HG02840 (cell line): ENCODE results near the gene HSF2BP.
"Not testable (repeated sequence)": the region's sequence is repeated elsewhere in the genome, so short reads cannot be mapped to it uniquely, and the experiment has no call there.

Experiments
- ATAC-seq: cut with Tn5 transposase; IDR thresholded peaks from one replicate; pipeline ENCODE4 v1.9.1; 2021; ENCODE audit warnings: mild to moderate bottlenecking, moderate library complexity, moderate number of reproducible peaks; ENCODE audit not compliant: unreplicated experiment, low FRiP score

The HSF2BP gene

DNA sequence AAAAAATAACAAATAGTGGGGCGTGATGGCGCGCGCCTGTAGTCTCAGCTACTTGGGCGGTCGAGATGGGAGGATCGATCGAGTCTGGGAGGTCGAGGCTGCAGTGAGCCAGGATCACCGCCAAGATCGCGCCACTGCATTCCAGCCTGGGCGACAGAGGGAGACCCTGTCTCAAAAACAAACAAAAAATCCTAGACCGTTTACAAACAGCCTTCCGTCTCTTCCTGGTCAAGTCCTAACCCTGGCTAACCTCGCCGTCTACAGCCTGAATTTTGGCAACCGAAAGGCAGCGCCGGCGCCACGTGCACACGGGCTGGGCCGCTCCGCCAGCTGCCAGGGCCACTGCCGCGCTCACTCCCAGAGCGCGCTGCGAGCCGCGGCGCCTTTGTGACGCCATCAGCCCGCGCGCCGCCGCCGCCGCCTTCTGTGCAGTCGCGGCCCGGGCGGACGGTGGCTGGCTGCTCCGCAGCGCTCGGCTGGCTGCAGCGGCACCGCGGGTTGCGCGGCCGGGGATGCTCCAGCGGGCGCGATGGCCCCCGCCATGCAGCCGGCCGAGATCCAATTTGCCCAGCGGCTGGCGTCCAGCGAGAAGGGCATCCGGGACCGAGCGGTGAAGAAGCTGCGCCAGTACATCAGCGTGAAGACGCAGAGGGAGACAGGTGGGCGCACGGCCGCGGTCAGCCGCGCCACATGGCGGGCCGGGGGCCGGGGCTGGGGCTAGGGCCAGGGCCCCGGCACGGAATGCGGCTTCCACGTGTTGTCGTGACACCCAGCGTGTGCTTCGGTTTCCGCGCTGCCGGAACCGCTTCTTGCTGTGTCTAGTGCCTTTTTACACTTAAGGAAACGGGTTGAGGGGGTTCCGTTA is at the start of gene HSF2BP, which contains the start of gene RRP1B:
HSF2BP (minus strand) TSS at position 353 of the 865 bp plus-strand sequence. CDS start 1,392 bp downstream, outside the sequence.
RRP1B (plus strand) TSS at position 425 of the 865 bp plus-strand sequence; CDS start at position 530, 105 bp downstream.
- ATAC-seq, result peak; percentile 73

DNA sequence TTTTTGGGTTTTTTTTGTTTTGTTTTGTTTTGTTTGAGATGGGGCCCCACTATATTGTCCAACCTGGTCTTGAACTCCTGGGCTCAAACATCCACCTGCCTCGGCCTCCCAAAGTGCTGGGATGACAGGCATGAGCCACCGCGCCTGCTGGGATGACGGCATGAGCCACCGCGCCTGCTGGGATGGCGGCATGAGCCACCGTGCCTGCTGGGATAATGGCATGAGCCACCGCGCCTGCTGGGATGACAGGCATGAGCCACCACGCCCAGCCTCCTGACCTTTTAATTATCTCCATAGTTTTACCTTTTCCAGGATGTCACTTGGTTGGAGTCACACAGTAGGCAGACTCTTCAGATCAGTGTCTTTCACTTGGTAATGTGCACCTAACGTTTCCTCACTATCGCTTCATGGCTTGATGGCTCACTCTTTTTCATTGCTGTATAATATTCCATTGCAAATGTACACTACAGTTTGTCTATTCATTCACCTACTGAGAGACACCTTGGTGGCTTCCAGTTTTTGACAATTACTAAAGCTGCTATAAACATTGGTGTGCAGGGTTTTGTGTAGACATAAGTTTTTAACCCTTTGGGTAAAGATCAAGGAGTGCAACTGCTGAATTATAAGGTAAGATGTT is 49.6 kb upstream of the HSF2BP start:
- ATAC-seq, result no peak

DNA sequence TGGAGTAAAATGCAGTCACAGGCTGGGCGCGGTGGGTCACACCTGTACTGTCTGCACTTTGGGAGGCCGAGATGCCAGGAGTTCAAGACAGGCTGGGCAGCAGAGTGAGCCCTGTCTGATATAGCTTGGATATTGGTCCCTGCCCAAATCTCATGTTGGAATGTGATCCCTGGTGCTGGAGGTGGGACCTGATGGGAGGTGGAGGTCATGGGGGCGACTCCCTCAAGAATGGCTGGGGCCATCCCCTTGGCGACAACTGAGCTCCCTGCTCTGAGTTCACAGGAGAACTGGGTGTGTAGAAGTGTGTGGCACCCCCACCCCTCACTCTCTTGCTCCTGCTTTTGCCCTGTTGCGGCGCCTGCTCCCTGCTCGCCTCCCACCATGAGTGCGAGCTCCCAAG is 48.2 kb upstream of the HSF2BP start:
- ATAC-seq, result no peak

DNA sequence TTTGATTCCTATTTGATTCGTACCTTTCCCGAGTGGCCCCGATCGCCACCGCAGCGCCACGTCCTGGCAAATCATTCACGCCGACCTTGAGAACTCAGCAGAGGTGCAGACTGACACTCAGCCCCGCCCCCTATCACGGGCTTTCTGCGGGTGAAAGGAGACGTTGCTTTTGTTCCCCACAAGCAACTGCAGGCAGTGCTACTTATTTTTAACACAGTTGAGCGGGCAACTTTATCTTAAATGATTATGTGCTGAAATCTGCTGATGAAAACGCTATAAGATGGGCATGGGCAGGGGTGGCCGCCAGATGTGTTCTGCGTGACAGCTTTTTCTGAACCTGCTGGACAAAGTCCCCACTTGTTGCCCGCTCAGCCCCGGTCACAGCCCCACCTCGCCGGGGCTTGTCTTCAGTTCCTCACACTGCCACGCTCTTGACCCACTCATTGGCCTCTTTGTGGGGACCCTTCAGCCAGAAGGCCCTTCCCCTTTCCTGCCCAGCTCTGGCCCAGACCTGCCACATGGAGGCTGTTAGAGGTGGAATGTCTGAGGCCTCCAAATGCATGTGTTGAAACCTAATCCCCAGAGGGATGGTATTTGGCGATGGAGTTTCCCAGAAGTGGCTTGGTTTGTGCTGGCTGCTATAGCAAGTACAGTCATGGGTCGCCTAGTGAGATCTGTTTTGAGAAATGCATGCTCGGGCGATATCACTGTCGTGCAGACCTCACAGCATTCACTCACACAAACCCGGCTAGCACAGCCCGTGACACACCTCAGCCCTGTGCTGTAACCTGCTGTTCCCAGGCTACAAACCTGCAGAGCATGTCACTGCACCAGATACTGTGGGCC is 44.0 kb upstream of the HSF2BP start:
- no peak for ATAC-seq

DNA sequence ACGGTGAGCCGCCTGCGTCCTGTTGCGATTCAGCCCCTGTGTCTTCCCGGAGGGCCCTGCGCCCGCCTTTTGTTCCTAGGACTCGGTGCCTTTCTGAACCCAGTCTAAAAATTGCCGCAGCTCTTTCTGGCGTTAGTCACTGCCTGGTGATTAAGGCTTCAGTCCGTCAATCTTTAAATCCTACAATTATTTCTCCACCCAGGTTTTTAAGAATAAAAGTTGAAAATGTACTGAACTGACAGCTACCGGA is 43.4 kb upstream of the HSF2BP start:
- no peak for ATAC-seq

DNA sequence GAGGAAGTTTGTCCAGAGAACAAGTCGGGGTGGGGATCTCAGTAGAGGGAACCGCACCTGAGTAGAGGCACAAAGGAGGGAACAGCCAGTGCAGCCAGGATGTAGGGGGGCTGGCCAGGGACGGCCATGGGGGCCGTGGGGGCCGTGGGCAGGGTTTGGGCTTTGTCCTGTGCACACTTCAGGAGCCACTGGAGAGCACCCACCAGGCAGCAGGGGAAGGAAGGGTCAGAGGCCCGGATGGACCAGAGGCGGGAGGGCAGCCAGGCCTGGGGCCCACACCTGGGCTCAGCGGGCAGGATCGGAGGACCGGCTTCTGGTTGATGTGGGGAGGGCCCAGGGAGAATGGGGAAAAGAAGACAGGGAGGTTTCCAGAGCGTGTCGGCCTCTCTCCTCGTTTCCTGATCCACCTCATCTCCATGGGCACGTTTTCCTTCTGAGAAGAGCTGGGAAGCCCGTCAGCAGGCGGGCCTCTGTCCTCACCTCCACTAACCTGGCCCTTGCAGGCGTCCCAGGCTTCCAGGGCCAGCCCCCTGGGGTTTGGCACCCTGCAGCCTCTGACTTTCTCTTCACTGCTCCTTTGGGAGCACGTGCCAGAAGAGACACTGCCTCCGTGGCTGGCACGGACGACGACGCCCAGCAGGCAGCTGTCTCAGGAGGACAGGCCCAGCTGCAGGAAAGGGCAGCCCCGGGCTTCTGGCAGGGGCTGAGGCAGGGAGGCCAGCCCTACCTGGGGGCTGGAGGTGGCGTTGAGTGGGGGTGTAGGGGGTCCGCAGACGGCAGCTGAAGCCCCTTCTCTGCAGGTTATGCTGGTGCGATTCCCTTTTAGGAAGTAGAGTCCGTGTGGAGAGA is 42.9 kb upstream of the HSF2BP start:
- no peak for ATAC-seq

DNA sequence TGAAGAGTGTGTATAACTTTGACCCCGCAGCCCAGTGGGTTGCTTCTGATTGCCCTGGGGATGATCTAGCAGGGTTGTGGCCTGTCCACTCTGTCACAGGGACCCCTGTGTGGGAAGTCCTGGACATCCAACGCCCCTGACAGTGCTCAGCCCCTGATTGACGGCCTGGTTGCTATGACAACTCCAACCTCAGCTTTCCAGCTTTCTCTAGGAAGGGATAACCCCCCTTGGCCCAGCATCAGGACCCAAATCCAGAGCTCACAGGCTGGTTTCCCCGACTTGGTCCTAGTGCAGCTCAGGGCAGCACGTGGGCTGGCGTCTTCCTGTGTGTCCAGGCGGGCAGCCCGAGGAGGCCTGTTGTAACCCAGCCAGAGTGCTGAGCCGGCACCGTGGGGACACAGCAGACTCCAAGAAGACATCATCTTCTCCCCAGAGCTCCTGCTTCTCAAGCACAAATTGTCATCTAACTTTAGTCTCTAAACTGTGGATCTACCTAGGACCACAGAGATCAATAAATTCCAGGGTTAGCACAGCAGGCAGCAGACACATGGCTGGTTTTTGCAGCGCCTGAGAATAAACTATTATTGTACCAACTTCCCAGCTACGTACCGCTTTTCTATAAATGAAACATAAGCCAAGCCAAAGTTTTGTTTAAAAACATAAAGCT is 40.8 kb upstream of the HSF2BP start:
- no peak for ATAC-seq

DNA sequence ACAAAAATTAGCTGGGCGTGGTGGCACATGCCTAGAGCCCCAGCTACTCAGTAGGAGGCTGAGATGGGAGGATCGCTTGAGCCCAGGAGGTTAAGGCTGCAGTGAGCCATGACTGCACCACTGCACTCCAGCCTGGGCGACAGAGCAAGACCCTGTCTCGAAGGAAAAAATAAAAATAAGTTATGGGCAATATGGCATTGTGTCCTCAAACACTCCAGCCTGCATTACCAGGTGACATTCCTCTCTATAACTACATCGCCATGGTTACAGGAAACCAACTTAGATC is 40.1 kb upstream of the HSF2BP start:
- ATAC-seq, result not testable (repeated sequence)

DNA sequence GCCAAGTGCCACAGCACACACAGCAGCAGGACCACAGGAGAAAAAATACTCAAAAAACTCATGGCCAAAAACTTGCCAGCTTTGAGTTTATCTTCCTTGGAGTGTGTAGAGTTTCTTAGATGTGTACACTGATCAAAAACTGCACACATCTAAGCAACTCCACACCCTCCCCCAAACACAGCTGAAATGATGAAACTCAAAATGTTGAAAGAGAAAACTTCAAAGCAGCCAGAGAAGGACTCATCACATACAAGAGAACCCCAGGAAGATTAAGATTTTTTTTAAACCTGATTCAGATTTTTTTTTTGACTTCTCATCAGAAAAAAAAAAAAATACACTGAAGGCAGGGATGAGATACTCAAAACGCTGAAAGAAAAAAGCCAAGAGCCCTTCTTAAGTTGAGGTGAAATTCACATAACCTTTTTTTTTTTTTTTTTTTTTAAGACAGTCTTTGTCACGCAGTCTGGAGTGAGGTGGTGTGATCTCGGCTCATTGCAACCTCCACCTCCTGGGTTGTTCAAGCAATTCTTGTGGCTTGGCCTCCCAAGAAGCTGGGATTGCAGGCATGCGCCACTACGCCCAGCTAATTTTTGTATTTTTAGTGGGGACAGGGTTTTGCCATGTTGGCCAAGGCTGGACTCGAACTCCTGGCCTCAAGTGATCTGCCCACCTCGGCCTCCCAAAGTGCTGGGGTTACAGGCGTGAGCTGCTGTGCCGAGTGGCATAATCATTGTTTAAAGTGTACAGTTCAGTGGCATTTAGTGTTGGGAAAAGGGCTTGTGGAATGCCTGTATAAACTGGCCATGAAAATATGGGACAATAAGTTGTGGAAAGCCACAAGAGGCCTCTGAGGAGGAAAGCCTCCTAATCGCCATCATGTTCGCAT is 38.7 kb upstream of the HSF2BP start:
- ATAC-seq, result no peak

DNA sequence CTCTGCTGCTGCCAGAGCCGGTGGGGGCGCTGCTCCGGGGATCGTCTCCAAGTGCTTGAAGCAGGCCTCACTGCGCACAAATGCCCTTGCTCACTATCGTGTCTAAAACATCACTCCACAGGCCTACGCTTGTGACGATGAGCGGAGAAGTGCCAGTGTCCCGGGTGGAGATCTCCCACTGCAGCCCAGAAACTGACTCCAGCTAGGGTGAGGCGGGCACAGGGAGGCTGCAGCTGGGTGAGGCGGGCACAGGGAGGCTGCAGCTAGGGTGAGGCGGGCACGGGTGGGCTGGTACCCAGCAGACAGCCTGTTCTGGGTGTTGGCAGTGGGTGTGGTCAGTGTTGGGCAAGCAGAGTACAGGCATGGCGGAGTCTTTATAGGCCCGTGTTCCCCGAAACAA is 36.9 kb upstream of the HSF2BP start:
- no peak for ATAC-seq

DNA sequence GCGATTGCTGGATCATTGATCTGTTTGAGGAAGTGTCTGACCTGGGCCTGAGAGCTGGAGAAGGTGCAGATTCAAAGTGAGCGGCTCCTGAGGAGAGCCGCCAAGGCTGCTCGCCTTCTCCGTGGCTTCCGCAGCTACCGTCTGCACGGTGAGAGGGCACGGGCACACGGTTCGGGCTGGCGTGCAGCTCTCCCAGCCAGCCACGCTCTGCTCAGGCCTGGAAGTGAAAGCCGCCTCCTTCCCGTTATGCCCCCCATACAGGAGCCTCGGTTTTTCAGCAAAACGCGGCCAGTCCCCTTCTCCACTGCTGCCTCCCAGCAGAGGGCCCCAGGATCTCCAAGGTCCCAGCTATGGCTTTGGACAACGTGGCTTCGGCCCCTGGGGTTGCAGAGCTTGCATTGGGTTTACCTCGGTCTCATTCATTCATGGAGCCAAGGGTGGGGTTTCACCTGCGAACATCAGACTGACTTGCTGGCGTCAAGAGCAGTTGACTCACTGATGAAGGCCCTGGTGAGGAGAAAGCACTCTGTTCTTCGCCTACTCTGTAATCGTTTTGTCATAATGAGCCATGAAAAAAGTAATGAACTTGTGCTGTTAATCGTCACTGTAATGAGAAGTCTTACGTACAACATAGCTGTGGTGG is 35.3 kb upstream of the HSF2BP start:
- ATAC-seq, result no peak

DNA sequence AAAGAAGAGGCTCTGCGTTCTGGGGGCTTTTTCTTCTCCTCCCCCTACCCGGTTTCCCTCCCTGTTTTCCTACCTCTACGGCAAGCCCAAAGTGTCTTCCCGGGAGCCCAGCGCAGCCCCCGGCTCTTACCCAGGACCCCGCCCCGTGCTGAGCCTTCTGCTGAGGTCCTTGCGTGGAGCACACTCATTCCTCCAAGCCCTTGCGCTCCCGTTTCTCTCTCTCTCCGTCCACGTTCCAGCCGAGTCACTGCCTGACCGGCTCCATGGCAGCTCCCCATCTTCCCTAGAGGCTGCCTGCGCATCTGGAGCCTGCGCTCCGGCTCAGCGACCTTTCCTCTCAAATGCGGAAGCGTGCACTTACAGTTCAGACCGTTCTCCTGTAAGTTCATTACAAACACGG is 34.7 kb upstream of the HSF2BP start:
- no peak for ATAC-seq

DNA sequence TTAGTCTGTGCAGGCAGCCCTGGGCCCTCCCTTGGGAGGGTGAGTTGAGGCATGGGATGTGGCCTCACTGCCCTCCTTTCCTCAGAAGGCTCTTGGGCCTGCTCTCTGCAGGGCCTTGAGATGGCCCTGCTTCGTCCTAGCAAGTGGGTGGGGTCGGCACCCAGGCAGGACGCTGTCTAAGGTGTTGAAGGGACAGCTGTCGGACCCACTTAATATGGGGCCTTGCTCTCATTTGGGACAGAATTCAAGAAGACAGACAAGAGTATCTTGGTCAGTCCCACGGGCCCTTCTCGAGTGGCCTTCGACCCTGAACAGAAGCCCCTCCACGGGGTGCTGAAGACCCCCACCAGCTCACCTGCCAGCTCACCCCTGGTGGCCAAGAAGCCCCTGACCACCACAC is 33.7 kb upstream of the HSF2BP start:
- no peak for ATAC-seq

DNA sequence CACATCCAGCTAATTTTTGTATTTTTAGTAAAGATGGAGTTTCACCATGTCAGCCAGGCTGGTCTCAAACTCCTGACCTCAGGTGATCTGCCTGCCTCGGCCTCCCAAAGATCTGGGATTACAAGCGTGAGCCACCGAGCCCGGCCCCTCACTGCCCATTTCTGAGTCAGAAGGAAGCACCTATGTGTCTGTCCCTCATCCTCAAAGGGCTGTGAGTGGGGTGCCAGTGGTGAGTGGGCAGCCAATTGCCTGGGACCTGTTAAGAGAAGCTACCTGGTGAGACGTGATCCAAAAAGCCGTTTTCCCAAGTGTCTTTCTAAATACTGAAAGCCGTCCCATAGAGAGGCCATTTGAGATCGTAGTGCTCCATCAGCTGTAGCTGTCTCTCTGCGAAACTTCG is 32.5 kb upstream of the HSF2BP start:
- no peak for ATAC-seq

DNA sequence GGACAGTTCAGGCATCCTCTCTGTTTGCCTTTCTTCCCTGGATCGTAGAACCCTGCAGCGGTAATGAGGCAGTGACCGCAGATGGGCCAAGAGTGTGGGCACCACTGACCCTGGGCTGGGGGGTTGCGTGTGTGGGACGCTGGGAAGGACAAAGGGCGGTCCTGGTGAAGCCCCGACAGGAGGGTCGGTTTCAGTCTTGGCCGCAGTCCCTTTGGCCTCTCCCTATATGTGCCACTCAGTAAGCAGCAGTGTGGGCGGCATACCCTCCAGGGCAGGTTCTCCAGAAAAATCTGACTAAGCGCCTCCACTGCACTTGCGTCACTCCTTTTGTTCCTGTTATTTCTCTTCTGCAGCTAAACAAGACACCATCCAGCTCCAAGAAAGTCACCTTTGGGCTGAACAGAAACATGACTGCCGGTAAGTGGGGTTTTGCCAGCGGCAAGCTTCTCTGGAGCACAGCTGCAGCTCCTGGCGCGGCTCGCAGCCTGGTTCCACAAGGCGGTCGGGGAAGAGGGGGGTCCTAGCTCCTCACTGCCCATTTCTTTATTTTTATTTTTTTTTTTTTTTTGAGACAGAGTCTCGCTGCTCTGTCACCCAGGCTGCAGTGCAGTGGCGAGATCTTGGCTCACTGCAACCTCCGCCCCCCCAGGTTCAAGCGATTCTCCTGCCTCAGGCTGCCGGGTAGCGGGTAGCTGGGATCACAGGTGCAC is 32.0 kb upstream of the HSF2BP start:
- no peak for ATAC-seq

DNA sequence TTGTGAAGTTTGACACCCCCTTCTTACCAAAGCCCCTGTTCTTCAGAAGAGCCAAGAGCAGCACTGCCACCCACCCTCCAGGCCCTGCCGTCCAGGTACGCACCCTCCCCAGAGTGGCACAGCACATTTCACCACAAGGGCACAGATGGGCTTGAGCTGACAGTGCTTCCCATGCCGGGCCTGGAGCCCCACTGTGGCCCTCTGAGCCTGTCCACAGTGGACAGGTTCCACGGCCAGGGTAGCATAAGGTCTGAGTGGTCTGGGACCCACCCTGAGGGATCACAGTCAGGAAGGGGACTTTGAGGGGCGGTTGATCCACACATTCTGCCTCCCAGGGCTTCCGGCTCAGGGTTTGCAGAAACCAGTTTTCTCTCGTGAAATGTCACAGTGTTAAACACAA is 31.1 kb upstream of the HSF2BP start:
- no peak for ATAC-seq

DNA sequence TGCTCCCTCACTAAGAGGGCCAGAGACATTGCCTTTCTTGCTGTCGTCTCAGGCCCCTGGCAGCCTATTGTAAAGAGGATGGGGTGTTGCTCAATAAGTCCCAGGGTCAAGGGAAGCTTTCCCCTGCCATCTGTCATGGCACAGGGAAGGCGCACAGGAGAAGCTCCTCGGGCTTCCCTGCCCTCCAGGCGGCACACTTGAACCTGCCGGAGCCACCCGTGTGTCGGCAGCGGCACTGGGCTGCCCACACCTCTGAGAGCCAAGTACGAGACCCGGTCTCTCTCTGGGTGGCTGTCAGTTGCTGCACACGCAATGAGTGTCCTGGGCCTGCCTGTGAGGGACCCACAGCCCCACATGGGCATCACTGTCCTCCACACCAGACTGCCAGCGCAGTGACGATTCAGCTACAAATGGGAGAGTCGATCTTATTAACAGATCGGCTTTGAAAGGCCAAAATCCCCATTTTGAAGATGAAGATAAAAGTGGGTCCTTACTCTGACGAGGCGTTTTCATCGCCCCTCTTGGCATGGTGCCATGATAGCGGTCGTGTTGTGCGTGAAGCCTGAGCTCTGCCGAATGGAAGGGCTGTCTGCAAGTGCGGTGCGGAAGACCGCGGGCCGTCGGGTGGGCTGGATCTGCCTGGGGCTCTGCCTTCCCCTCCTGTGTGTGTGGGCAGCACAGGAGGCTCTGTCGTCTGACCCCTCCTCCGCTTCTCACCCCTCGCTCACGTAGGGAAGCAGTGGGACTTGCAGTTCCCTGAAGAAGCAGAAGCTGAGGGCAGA is 30.5 kb upstream of the HSF2BP start:
- ATAC-seq, result no peak
